ENCODE measurements around the gene ELAVL2.

Gene ELAVL2

GRCh38 chr9:23783509-23783908 is 42.5 kb downstream of the ELAVL2 start:
- H3K4me3 ChIP-seq (ENCODE audit: low read depth, low read length): no peak overlapping the region
- DNase-seq (ENCODE audit: low read depth): no peak
- TF ChIP-seq, protein P1, sequence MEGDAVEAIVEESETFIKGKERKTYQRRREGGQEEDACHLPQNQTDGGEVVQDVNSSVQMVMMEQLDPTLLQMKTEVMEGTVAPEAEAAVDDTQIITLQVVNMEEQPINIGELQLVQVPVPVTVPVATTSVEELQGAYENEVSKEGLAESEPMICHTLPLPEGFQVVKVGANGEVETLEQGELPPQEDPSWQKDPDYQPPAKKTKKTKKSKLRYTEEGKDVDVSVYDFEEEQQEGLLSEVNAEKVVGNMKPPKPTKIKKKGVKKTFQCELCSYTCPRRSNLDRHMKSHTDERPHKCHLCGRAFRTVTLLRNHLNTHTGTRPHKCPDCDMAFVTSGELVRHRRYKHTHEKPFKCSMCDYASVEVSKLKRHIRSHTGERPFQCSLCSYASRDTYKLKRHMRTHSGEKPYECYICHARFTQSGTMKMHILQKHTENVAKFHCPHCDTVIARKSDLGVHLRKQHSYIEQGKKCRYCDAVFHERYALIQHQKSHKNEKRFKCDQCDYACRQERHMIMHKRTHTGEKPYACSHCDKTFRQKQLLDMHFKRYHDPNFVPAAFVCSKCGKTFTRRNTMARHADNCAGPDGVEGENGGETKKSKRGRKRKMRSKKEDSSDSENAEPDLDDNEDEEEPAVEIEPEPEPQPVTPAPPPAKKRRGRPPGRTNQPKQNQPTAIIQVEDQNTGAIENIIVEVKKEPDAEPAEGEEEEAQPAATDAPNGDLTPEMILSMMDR (IDR thresholded peaks at IDR 0.05; ENCODE audit: control insufficient read depth, extremely low read depth, insufficient read depth): no peak

GRCh38 chr9:23779220-23779619 is 46.8 kb downstream of the ELAVL2 start:
- TF ChIP-seq, protein P1 (IDR thresholded peaks at IDR 0.05; ENCODE audit: control insufficient read depth, extremely low read depth, insufficient read depth): no peak
- no peak overlapping the region for H3K4me3 ChIP-seq (ENCODE audit: low read depth, low read length)
- no peak for DNase-seq (ENCODE audit: low read depth)

GRCh38 chr9:23777328-23777727 is 48.7 kb downstream of the ELAVL2 start:
- H3K4me3 ChIP-seq (ENCODE audit: low read depth, low read length): no peak overlapping the region
- DNase-seq (ENCODE audit: low read depth): no peak
- TF ChIP-seq, protein P1 (IDR thresholded peaks at IDR 0.05; ENCODE audit: control insufficient read depth, extremely low read depth, insufficient read depth): no peak

DNA sequence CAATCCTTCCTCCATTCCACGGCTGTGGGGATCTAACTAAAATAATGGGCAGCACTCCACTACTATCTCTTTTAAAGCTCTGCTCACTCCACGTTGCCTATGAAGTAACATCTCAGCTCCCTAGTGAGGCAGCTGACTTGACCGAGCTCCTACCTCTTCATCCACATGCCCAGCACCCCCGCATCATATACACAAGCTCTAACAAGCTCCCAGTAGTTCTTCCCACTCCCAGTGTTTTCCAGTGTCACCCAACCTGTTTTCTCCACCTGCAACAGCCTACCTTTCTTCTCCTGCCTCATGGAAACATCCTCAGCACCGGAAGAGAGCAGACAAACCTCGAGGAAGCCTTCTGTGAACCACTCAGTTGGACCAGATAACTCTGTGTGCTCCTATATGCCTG is 50.5 kb downstream of the ELAVL2 start:
- TF ChIP-seq, protein P1 (IDR thresholded peaks at IDR 0.05; ENCODE audit: control insufficient read depth, extremely low read depth, insufficient read depth): no peak
- no peak overlapping the region for H3K4me3 ChIP-seq (ENCODE audit: low read depth, low read length)
- no peak for DNase-seq (ENCODE audit: low read depth)

DNA sequence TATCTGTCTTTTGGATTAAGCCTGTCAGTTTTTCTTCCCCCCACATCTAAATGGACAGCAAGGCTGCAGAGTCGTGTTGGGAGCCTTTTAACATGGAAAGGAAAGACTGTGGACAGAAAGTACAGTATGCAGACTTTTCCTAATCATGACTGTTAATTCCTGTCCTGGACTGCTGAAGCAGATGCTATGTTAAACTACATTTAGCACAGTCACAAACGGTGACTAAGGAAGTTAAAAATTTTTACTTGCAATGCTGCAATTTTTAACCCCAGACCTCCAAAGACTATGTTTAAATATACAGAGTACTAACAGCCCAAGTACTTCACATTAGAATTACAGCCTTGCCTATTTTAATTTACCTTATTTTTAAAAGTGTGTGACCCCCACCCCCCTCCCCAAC is 51.8 kb downstream of the ELAVL2 start:
- TF ChIP-seq, protein P1 (IDR thresholded peaks at IDR 0.05; ENCODE audit: control insufficient read depth, extremely low read depth, insufficient read depth): no peak
- H3K4me3 ChIP-seq (ENCODE audit: low read depth, low read length): no peak overlapping the region
- no peak for DNase-seq (ENCODE audit: low read depth)

- no peak for DNase-seq (ENCODE audit: low read depth)
- H3K4me3 ChIP-seq (ENCODE audit: low read depth, low read length): no peak overlapping the region
- TF ChIP-seq, protein P1 (IDR thresholded peaks at IDR 0.05; ENCODE audit: control insufficient read depth, extremely low read depth, insufficient read depth): no peak
Measured at GRCh38 chr9:23772385-23772783, 53.7 kb downstream of the ELAVL2 start.

GRCh38 chr9:23771746-23772384 is 54.2 kb downstream of the ELAVL2 start:
- no peak overlapping the region for H3K4me3 ChIP-seq (ENCODE audit: low read depth, low read length)
- no peak for DNase-seq (ENCODE audit: low read depth)
- TF ChIP-seq, protein P1 (IDR thresholded peaks at IDR 0.05; ENCODE audit: control insufficient read depth, extremely low read depth, insufficient read depth): no peak
